A549 treated with Mapracorat at 1 μM for 4 hours (cell line): Measurements from ENCODE around the gene CCND2. TPM values are rescaled to one million over a fixed set of nuclear protein-coding genes. Genes with fewer than 3 reads are reported as not detected.

Experiments
- total RNA-seq: library from RNA; stranded (reverse); fragments of 200-300 nt; extraction: Qiagen RNA extraction; gene quantifications from 5 replicates; pipeline ENCODE4 v1.2.3, GENCODE V29; 2022

The CCND2 gene
- 0.12 TPM in 1 of 5 replicates, not detected in the others for total RNA-seq

DNA sequence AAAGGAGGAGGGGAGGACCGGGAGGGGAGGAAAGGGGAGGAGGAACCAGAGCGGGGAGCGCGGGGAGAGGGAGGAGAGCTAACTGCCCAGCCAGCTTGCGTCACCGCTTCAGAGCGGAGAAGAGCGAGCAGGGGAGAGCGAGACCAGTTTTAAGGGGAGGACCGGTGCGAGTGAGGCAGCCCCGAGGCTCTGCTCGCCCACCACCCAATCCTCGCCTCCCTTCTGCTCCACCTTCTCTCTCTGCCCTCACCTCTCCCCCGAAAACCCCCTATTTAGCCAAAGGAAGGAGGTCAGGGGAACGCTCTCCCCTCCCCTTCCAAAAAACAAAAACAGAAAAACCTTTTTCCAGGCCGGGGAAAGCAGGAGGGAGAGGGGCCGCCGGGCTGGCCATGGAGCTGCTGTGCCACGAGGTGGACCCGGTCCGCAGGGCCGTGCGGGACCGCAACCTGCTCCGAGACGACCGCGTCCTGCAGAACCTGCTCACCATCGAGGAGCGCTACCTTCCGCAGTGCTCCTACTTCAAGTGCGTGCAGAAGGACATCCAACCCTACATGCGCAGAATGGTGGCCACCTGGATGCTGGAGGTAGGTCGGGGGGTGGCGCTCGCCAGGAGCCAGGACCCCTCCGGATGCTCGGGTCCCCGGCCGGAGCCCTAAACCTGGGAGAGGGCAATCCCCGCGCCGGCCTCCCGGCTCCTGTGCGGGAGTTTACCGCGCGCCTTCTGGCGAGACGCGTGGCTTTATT lies at the start of gene CCND2:
TSS of gene CCND2 (plus strand) at position 111 of the 744 bp plus-strand sequence. CDS start at position 390, 279 bp downstream.

DNA sequence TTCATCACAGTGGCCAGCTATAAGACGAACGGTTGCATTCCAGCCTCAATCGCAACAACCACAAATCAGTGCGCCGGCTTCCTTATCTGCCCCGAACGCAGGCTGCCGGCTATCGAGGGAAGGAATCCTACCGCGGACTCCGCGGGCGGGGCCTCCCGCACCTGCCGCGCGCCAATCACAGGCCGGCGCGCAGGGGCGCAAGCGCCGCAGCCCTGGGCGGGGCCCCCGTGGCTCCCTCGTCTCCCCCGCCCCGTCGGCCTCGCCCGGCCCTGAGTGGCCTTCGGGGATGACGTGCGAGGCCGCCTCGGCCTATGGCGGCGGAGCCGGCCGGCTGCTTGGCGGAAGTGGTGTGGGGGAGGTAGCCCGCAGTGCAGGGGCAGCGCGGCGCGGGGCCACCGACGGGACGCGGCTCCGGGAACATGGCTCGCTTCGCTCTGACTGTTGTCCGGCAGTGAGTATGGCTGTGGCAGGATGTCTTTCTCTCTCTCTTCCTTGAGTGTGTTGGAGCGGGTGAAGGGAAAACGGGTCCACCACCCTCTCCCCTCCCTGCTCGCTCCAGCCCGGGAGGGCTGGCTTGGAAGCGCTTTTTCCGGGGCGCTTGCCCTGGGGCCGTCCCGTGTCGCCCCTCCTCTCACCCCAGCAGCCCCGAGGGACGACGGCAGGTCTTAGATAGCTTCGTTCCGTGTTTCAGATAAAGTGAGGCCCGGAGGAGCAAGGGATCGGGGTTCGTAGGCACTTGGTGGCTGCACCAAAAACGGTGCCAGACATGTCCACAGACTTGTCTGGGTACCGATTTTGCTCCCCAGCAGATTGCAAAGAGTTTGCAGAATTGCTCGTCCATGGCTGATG lies 47.5 kb downstream of the CCND2 start, which contains the start of gene TIGAR:
TSS of gene TIGAR (plus strand) at position 361 of the 849 bp plus-strand sequence. CDS start at position 420, 59 bp downstream.

Other genes with a start within 250 kb of the CCND2 start
- 41.3 to 49.0 TPM (median 46.2 TPM) in 5 replicates for gene TIGAR, start 47.5 kb downstream of the CCND2 start, total RNA-seq
- gene FGF23, start 106.0 kb downstream of the CCND2 start, total RNA-seq, result not detected in 5 replicates
- gene FGF6, start 172.1 kb downstream of the CCND2 start, total RNA-seq, result not detected in 5 replicates